PC-3 (cell line): ENCODE results near the gene NDUFAF2.

Experiments used
- CTCF ChIP-seq: fragments of 300-600 bp; sonication (generic); conservative IDR thresholded peaks from 2 replicates; pipeline ENCODE4 v1.5.1; 2017; ENCODE audit warnings: antibody characterized with exemption, low read depth, mild to moderate bottlenecking, low read length
- EZH2 ChIP-seq: fragments of 300-600 bp; sonication (generic); IDR thresholded peaks from one replicate; pipeline ENCODE4 v1.6.1; 2017; ENCODE audit warnings: antibody characterized with exemption, mild to moderate bottlenecking, low read length; ENCODE audit not compliant: unreplicated experiment

GRCh38 chr5:60958088-60958487, 13.1 kb downstream of the NDUFAF2 start:
- no peak for TF ChIP-seq EZH2
- no peak for TF ChIP-seq CTCF
